ENCODE data around the gene IL17REL. TPM values are rescaled to one million over a fixed set of nuclear protein-coding genes. Genes with fewer than 3 reads are reported as not detected.
"Not testable (repeated sequence)": the region's sequence is repeated elsewhere in the genome, so short reads cannot be mapped to it uniquely, and the experiment has no call there.

The IL17REL gene
- total RNA-seq, 1 donor from 2014 or later: 0.31 TPM

DNA sequence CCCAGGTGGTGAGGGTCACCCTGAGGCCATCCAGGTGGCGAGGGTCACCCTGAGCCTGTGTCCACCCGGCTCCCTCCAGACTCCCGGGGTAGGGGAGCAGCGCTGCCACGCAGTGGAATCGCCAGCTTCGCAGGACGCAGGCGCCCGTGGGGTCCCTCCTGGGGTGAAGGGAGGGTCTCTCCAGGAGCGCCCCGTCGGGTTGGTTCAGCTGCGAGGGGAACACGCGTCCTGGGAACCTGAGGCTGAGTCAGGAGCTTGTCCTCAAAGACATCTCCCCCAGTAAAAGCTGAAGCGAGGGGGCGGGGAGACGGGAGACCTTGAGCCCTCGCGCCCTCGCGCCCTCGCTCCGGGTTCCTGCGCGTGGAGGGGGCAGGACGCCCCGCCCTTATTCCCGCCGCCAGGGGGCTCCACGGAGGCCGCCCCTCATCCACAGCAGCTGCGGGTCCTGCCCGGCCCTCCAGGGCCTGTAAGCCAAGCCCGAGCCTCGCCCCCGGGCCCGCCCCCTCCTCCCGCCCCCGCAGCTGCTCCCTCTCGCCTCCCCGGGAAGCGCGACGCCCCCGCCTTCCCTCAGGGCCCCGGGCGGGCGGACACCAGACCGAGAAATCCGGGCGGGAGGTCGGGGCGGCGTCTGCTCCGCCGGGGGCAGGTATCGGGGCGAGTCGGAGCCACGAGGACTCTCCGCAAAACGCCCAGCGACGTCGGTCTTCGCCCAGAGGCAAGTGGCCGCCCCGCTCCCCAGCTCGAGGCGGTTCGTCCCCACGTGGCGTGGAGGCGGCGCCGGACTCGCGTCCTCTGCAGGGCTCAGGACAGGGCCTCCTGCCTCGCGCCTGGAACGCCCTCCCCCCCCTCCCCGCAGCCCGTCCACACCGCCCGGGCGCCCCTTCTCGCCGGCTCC is 29.2 kb downstream of the IL17REL start:
- Mint-ChIP-seq H3K27me3 (peaks cover 2% of the 10 kb centered on the region), H3K4me3 (peak overlapping the region; percentile 65), H3K36me3 (ENCODE audit: low read depth) (peaks cover 4% of the 10 kb centered on the region), H3K27ac (no peak overlapping the region), H3K9me3 (peaks cover 15% of the 10 kb centered on the region), H3K4me1 (peaks cover 13% of the 10 kb centered on the region)
- TF ChIP-seq, protein P1, sequence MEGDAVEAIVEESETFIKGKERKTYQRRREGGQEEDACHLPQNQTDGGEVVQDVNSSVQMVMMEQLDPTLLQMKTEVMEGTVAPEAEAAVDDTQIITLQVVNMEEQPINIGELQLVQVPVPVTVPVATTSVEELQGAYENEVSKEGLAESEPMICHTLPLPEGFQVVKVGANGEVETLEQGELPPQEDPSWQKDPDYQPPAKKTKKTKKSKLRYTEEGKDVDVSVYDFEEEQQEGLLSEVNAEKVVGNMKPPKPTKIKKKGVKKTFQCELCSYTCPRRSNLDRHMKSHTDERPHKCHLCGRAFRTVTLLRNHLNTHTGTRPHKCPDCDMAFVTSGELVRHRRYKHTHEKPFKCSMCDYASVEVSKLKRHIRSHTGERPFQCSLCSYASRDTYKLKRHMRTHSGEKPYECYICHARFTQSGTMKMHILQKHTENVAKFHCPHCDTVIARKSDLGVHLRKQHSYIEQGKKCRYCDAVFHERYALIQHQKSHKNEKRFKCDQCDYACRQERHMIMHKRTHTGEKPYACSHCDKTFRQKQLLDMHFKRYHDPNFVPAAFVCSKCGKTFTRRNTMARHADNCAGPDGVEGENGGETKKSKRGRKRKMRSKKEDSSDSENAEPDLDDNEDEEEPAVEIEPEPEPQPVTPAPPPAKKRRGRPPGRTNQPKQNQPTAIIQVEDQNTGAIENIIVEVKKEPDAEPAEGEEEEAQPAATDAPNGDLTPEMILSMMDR (IDR thresholded peaks at IDR 0.05): no peak
- DNase-seq (peak; percentile 53), ATAC-seq (ENCODE audit: low read depth) (peak; percentile 78)
- CTCF ChIA-PET: interaction anchor here (0.6 to 4.0 kb wide), 6 partner anchors 11 to 52 kb away, joined by 3 to 20 read pairs (median 7); no protein-coding TSS in a partner anchor
- intact Hi-C loops (cut with micrococcal nuclease): loop anchor here (1.0 to 5.0 kb wide), 2 partner anchors 21 to 34 kb away; no protein-coding TSS in a partner anchor
- POLR2A ChIA-PET: interaction anchor here (1.0 to 3.1 kb wide), 12 partner anchors 9 to 52 kb away, joined by 3 to 25 read pairs (median 8); partner anchors contain the start of gene PIM3

DNA sequence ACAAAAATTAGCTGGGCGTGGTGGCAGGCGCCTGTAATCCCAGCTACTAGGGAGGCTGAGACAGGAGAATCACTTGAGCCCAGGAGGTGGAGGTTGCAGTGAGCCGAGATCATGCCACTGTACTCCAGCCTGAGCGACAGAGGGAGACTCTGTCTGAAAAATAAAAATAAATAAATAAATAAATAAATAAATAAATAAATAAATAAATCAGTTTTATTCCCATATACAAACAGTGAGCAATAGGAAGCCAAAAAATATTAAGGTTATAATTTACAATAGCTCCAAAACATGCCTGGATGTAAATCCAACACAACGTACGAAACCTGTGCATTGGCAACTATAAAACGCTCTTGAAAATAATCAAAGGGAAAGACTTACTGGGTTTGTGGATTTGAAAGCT is 30.8 kb downstream of the IL17REL start:
- ChIA-PET POLR2A (interaction anchor here (1.4 to 3.1 kb wide), 6 partner anchors 11 to 210 kb away, joined by 3 to 25 read pairs (median 10); partner anchors contain the start of gene PIM3), CTCF (interaction anchor here (1.5 to 4.0 kb wide), 3 partner anchors 12 to 51 kb away, joined by 4 to 20 read pairs (median 10); no protein-coding TSS in a partner anchor)
- Mint-ChIP-seq H3K9me3 (peaks cover 15% of the 10 kb centered on the region), H3K4me1 (peaks cover 18% of the 10 kb centered on the region)
- H3K27ac Mint-ChIP-seq; DNase-seq; H3K4me3 Mint-ChIP-seq; H3K27me3 Mint-ChIP-seq; ATAC-seq (ENCODE audit: low read depth); H3K36me3 Mint-ChIP-seq (ENCODE audit: low read depth): not testable (repeated sequence)
- intact Hi-C loops (cut with micrococcal nuclease): loop anchor here (5.0 kb wide), 1 partner anchor 36 kb away; no protein-coding TSS in a partner anchor

DNA sequence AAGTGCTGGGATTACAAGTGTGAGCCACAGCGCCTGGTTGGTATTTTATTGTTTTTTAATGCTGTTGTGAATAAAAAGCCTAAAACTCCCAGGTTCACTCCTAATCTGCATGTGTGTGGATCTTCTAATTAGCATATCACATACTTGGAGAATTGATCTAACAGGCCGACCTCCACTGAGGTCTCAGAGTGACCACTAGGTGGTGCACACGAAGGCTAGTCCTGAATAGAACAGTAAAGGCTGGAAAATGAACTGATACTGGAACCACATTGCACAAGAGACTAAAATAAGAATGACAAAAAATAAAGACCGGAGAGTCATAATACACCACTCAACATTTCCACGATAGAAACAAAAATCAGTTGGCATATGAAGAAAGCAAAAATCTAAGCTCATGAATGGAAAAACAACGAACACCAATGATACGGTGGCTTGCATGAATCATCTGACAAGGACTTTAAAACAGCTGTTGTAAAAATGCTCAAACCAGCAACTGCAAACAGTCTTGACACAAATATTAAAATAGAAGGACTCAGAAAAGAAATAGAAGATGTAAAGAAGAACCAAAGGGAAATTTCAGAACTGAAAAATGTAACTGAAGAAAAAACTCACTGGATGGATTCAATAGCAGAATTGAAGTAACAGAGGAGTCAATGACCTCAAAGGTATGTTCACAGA is 32.8 kb downstream of the IL17REL start:
- intact Hi-C loops (cut with micrococcal nuclease): loop anchor here (5.0 kb wide), 2 partner anchors 38 to 53 kb away; no protein-coding TSS in a partner anchor
- Mint-ChIP-seq H3K27me3 (peaks cover 2% of the 10 kb centered on the region), H3K9me3 (peaks cover 8% of the 10 kb centered on the region), H3K36me3 (ENCODE audit: low read depth) (peaks cover 4% of the 10 kb centered on the region), H3K4me1 (peaks cover 33% of the 10 kb centered on the region), H3K27ac (peak overlapping the region; percentile 14), H3K4me3 (no peak overlapping the region)
- POLR2A ChIA-PET: interaction anchor here (0.9 to 1.6 kb wide), 4 partner anchors 9 to 43 kb away, joined by 3 to 9 read pairs (median 6); no protein-coding TSS in a partner anchor
- CTCF ChIA-PET: interaction anchor here (0.6 to 1.3 kb wide), 4 partner anchors 13 to 52 kb away, joined by 3 to 6 read pairs (median 5); no protein-coding TSS in a partner anchor
- TF ChIP-seq, protein P1 (IDR thresholded peaks at IDR 0.05): no peak
- no peak for ATAC-seq (ENCODE audit: low read depth)
- no peak for DNase-seq

DNA sequence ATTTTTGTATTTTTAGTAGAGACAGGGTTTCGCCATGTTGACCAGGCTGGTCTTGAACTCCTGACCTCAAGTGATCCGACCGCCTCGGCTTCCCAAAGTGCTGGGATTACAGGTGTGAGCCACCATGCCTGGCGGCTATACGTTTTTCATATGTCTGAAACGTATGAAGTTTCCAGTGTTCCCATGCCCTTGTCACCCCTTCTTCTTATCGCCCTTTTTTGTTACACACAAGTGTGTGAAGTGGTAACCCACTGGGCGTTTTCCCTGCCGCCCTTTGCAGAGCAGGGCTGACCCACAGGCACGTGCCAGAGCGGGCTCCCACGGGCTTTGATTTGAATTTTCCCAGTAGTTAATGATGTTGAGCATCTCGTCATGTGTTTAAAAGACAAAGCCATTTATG is 35.0 kb downstream of the IL17REL start:
- intact Hi-C loops (cut with micrococcal nuclease): loop anchor here (2.0 to 5.0 kb wide), 4 partner anchors 15 to 55 kb away; partner anchors contain the start of gene PIM3
- Mint-ChIP-seq H3K9me3 (peaks cover 8% of the 10 kb centered on the region), H3K36me3 (ENCODE audit: low read depth) (peaks cover 4% of the 10 kb centered on the region), H3K4me3 (no peak overlapping the region), H3K27ac (no peak overlapping the region), H3K27me3 (peaks cover 2% of the 10 kb centered on the region), H3K4me1 (peaks cover 27% of the 10 kb centered on the region)
- TF ChIP-seq, protein P1 (IDR thresholded peaks at IDR 0.05): no peak
- ChIA-PET POLR2A (interaction anchor here (1.3 to 2.1 kb wide), 2 partner anchors 16 to 42 kb away, joined by 3 to 16 read pairs; no protein-coding TSS in a partner anchor), CTCF (interaction anchor here (1.5 kb wide), 1 partner anchor 47 kb away, joined by 3 read pairs; no protein-coding TSS in a partner anchor)
- DNase-seq (no peak), ATAC-seq (ENCODE audit: low read depth) (no peak)
